Fibroblast of gingiva (primary cell): ENCODE measurements around the gene TEC.
A peak's percentile ranks its signal among the peaks of the same experiment; 100 is the strongest.

ENCODE experiments used
- DNase-seq: peaks from one replicate; pipeline ENCODE4 v3.0.0-alpha.2; 2011; ENCODE audit warnings: low read depth

Gene TEC

GRCh38 chr4:48269861-48270522, 354 bp upstream of the TEC start:
- DNase-seq, result peak; percentile 84

GRCh38 chr4:48267574-48267973, 2.1 kb downstream of the TEC start:
- no peak for DNase-seq

GRCh38 chr4:48266781-48267180, 2.9 kb downstream of the TEC start:
- DNase-seq, result no peak

- DNase-seq, result no peak
Measured at GRCh38 chr4:48262926-48263325, 6.7 kb downstream of the TEC start.

GRCh38 chr4:48262484-48262883, 7.2 kb downstream of the TEC start:
- no peak for DNase-seq

GRCh38 chr4:48261281-48261680, 8.4 kb downstream of the TEC start:
- DNase-seq, result peak; percentile 55

- DNase-seq, result no peak
Measured at GRCh38 chr4:48259748-48260147, 9.9 kb downstream of the TEC start.

GRCh38 chr4:48258845-48259397, 10.7 kb downstream of the TEC start:
- no peak for DNase-seq

GRCh38 chr4:48255959-48256342, 13.7 kb downstream of the TEC start:
- no peak for DNase-seq

- no peak for DNase-seq
Measured at GRCh38 chr4:48255072-48255958, 14.3 kb downstream of the TEC start.

- peak; percentile 91 for DNase-seq
Measured at GRCh38 chr4:48254381-48255071, 15.1 kb downstream of the TEC start.

- DNase-seq, result no peak
Measured at GRCh38 chr4:48252313-48252712, 17.3 kb downstream of the TEC start.

GRCh38 chr4:48250980-48251379, 18.7 kb downstream of the TEC start:
- no peak for DNase-seq

- no peak for DNase-seq
Measured at GRCh38 chr4:48250343-48250742, 19.3 kb downstream of the TEC start.

- DNase-seq, result no peak
Measured at GRCh38 chr4:48249378-48249777, 20.3 kb downstream of the TEC start.

GRCh38 chr4:48248559-48248953, 21.1 kb downstream of the TEC start:
- DNase-seq, result no peak

- no peak for DNase-seq
Measured at GRCh38 chr4:48247878-48248558, 21.6 kb downstream of the TEC start.

- peak; percentile 92 for DNase-seq
Measured at GRCh38 chr4:48247142-48247877, 22.3 kb downstream of the TEC start.

- no peak for DNase-seq
Measured at GRCh38 chr4:48244665-48245064, 25.0 kb downstream of the TEC start.

- DNase-seq, result peak; percentile 54
Measured at GRCh38 chr4:48243887-48244286, 25.8 kb downstream of the TEC start.

GRCh38 chr4:48243429-48243828, 26.2 kb downstream of the TEC start:
- no peak for DNase-seq
